Measurements from ENCODE around the gene PUS1.

GRCh38 chr12:131991816-131992430 lies 62.8 kb downstream of the PUS1 start:
- TF ChIP-seq TCF12 (IDR thresholded peaks at IDR 0.05; ENCODE audit: low read depth), result no peak
- no peak for TF ChIP-seq TAF1 (IDR thresholded peaks at IDR 0.05; ENCODE audit: low read depth)
- no peak for TF ChIP-seq EP300 (IDR thresholded peaks at IDR 0.05; ENCODE audit: borderline replicate concordance)
- no peak for TF ChIP-seq MAX (IDR thresholded peaks at IDR 0.05)
- TF ChIP-seq, protein P1, sequence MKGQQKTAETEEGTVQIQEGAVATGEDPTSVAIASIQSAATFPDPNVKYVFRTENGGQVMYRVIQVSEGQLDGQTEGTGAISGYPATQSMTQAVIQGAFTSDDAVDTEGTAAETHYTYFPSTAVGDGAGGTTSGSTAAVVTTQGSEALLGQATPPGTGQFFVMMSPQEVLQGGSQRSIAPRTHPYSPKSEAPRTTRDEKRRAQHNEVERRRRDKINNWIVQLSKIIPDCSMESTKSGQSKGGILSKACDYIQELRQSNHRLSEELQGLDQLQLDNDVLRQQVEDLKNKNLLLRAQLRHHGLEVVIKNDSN (IDR thresholded peaks at IDR 0.05), result no peak
- no peak for TF ChIP-seq FOXM1 (IDR thresholded peaks at IDR 0.05; ENCODE audit: borderline replicate concordance, low read depth)
- TF ChIP-seq YY1 (IDR thresholded peaks at IDR 0.05; ENCODE audit: low read depth), result no peak
- no peak for TF ChIP-seq CEBPB (IDR thresholded peaks at IDR 0.05)
- TF ChIP-seq, protein P2, sequence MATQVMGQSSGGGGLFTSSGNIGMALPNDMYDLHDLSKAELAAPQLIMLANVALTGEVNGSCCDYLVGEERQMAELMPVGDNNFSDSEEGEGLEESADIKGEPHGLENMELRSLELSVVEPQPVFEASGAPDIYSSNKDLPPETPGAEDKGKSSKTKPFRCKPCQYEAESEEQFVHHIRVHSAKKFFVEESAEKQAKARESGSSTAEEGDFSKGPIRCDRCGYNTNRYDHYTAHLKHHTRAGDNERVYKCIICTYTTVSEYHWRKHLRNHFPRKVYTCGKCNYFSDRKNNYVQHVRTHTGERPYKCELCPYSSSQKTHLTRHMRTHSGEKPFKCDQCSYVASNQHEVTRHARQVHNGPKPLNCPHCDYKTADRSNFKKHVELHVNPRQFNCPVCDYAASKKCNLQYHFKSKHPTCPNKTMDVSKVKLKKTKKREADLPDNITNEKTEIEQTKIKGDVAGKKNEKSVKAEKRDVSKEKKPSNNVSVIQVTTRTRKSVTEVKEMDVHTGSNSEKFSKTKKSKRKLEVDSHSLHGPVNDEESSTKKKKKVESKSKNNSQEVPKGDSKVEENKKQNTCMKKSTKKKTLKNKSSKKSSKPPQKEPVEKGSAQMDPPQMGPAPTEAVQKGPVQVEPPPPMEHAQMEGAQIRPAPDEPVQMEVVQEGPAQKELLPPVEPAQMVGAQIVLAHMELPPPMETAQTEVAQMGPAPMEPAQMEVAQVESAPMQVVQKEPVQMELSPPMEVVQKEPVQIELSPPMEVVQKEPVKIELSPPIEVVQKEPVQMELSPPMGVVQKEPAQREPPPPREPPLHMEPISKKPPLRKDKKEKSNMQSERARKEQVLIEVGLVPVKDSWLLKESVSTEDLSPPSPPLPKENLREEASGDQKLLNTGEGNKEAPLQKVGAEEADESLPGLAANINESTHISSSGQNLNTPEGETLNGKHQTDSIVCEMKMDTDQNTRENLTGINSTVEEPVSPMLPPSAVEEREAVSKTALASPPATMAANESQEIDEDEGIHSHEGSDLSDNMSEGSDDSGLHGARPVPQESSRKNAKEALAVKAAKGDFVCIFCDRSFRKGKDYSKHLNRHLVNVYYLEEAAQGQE (IDR thresholded peaks at IDR 0.05; ENCODE audit: low read depth), result no peak
- TF ChIP-seq CREB1 (IDR thresholded peaks at IDR 0.05; ENCODE audit: low read depth), result no peak
